Activated B cell treated with CpG ODN at 0.5 μM for 24 hours (primary cell): Measurements from ENCODE around the gene USP32. TPM values are rescaled to one million over a fixed set of nuclear protein-coding genes. Genes with fewer than 3 reads are reported as not detected.

ENCODE experiments used
- ATAC-seq: fragments of 200-7000 bp; cut with Tn5 transposase; one replicate; pipeline ENCODE4 v1.10.0; 2021; ENCODE audit warnings: low read depth, mild to moderate bottlenecking, moderate library complexity
- CTCF ChIA-PET: fragments of 350-600 bp; sonication (Branson Sonifier 250); formaldehyde crosslinking; loops from one replicate; lab custom pipeline; 2021; ENCODE audit warnings: antibody characterized with exemption; lab: Charles Lee
- POLR2A ChIA-PET: fragments of 350-600 bp; sonication (Branson Sonifier 250); formaldehyde crosslinking; loops from one replicate; lab custom pipeline; 2021; ENCODE audit warnings: antibody characterized with exemption; lab: Charles Lee
- DNase-seq: peaks from one replicate; pipeline ENCODE4 v3.0.0; 2022
- H3K27ac Mint-ChIP-seq: one replicate; pipeline ENCODE4 v1.8.0; 2020; ENCODE audit warnings: mixed read lengths
- H3K27me3 Mint-ChIP-seq: one replicate; pipeline ENCODE4 v1.8.0; 2021; ENCODE audit warnings: mixed read lengths
- H3K36me3 Mint-ChIP-seq: one replicate; pipeline ENCODE4 v1.8.0; 2021; ENCODE audit warnings: low read depth, mixed read lengths
- H3K4me1 Mint-ChIP-seq: one replicate; pipeline ENCODE4 v1.8.0; 2021; ENCODE audit warnings: mixed read lengths
- H3K4me3 Mint-ChIP-seq: one replicate; pipeline ENCODE4 v1.8.0; 2020; ENCODE audit warnings: mild to moderate bottlenecking, mixed read lengths
- H3K9me3 Mint-ChIP-seq: one replicate; pipeline ENCODE4 v1.8.0; 2020; ENCODE audit warnings: mixed read lengths
- intact Hi-C: fragments of 100-400 bp; cut with micrococcal nuclease; formaldehyde crosslinking; loops from one replicate; pipeline ENCODE4 v1.15.1; 2024
- total RNA-seq: library from RNA; stranded (reverse); gene quantifications from 2 replicates; pipeline ENCODE4 v1.2.3, GENCODE V29; 2022
- TF ChIP-seq, protein P1 (sequence below): fragments of 200-600 bp; IDR thresholded peaks from one replicate; pipeline ENCODE4 v1.8.0; 2022; ENCODE audit warnings: antibody characterized with exemption, mild to moderate bottlenecking

The USP32 gene
- total RNA-seq, 1 donor from 2014 or later: 59.2 TPM

DNA sequence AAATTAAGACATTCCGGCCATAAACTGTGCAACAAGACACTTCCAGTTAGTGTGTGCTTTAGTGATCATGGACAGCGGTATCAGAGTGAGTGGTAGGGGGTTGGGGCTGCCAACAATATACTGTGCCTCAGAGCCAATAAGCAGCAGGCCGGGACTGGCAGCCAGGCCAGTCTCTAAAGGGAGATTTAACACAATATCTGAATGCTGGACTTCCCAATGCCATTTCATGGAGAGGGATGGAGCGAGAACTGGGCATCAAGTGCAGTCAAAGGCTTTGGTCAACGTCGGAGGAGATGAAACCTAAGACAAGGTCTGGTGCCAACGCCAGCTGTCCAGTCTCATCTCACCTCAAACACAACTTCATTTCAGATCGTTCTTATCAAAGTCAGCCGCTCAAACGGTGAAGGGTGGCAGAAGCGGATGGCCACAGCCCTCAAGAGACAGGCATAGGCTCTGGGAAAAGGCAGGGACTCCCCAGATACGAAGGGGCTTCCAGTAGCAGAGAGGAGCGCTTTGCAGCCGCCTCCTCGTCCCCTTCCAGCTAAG is 935 bp downstream of the USP32 start:
- DNase-seq: peak; percentile 25
- no peak for ATAC-seq

DNA sequence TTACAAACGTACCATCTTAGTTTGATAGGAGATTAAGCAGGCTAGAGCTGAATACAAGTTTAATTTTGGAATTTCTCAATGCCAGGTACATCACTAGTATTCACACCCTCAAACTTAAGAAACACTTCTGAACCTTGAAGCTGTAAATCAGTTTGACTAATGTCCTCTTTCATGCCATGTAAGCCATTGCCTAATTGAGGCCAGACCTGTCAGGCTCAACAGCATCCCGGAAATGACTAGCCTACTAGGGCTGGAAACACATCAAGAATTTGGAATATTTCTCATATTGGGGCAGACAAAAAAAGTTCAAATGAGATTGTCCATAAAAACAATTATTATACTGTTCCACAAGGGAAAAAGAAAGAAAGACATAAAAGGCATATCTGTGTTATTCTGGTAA is 1.7 kb downstream of the USP32 start:
- Mint-ChIP-seq H3K9me3 (no peaks in the 10 kb centered on the region), H3K4me3 (peak overlapping the region; percentile 97), H3K36me3 (peaks cover 14% of the 10 kb centered on the region), H3K4me1 (peaks cover 60% of the 10 kb centered on the region), H3K27ac (peak overlapping the region; percentile 32), H3K27me3 (no peaks in the 10 kb centered on the region)
- ChIA-PET CTCF (interaction anchor here (1.3 kb wide), 1 partner anchor 29 kb away, joined by 3 read pairs; no protein-coding TSS in a partner anchor), POLR2A (interaction anchor here (0.5 kb wide), 1 partner anchor 31 kb away, joined by 7 read pairs; no protein-coding TSS in a partner anchor)
- intact Hi-C loops: loop anchor here (5.0 to 10.0 kb wide), 5 partner anchors 135 to 1873 kb away; partner anchors contain the start of genes APPBP2, GDPD1 and TRIM37
- DNase-seq (no peak), ATAC-seq (no peak)
- TF ChIP-seq, protein P1, sequence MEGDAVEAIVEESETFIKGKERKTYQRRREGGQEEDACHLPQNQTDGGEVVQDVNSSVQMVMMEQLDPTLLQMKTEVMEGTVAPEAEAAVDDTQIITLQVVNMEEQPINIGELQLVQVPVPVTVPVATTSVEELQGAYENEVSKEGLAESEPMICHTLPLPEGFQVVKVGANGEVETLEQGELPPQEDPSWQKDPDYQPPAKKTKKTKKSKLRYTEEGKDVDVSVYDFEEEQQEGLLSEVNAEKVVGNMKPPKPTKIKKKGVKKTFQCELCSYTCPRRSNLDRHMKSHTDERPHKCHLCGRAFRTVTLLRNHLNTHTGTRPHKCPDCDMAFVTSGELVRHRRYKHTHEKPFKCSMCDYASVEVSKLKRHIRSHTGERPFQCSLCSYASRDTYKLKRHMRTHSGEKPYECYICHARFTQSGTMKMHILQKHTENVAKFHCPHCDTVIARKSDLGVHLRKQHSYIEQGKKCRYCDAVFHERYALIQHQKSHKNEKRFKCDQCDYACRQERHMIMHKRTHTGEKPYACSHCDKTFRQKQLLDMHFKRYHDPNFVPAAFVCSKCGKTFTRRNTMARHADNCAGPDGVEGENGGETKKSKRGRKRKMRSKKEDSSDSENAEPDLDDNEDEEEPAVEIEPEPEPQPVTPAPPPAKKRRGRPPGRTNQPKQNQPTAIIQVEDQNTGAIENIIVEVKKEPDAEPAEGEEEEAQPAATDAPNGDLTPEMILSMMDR: no peak

More for the DNA sequence above, 935 bp downstream of the USP32 start:
- no peaks in the 10 kb centered on the region for H3K9me3 Mint-ChIP-seq
- H3K36me3 Mint-ChIP-seq: peaks cover 14% of the 10 kb centered on the region
- TF ChIP-seq, protein P1: no peak
- peaks cover 63% of the 10 kb centered on the region for H3K4me1 Mint-ChIP-seq
- ChIA-PET CTCF (interaction anchor here (1.3 kb wide), 1 partner anchor 28 kb away, joined by 3 read pairs; no protein-coding TSS in a partner anchor), POLR2A (interaction anchor here (1.6 to 2.2 kb wide), 2 partner anchors 31 to 772 kb away, joined by 5 to 12 read pairs; partner anchors contain the start of gene CHCT1)
- H3K27me3 Mint-ChIP-seq: no peaks in the 10 kb centered on the region
- peak overlapping the region; percentile 96 for H3K27ac Mint-ChIP-seq
- intact Hi-C loops: loop anchor here (5.0 to 10.0 kb wide), 5 partner anchors 134 to 1874 kb away; partner anchors contain the start of genes APPBP2, GDPD1 and TRIM37
- H3K4me3 Mint-ChIP-seq: peak overlapping the region; percentile 97

DNA sequence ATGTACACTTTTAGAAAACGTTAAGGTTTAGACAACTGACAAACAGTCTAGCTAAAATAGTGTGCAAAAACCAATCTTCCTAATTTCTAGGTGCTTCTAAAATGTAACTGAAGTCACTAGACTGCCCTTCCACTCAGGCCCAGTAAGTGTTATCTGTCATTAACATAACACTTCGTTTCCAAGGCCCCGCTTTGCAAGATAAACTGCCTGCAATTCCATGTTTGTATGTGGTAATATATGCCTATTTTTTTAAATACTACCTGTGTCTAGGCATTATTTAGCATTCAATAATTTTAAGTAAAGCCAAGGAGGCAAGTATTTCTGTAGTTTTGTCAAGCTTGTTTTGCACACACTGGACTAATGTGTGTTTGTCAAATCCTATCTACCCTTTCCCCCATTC is 3.2 kb downstream of the USP32 start:
- no peak overlapping the region for H3K4me3 Mint-ChIP-seq
- CTCF ChIA-PET: no interaction called here

DNA sequence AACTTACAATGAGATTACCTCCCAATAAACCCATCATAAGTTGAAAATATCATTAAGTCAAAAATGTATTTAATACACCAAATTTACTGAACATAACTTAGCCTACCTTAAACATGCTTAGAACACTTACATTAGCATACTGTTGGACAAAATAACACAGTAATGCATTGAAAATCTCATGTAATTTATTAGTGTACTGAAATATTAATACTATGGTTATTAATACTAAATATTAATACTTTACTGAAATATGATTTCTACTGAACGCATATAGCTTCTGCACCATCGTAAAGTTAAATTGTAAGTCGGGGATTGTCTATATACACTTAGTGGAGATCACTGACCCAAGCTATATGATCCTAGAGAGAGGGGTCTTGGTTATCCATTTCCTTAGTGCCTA is 4.3 kb downstream of the USP32 start:
- Mint-ChIP-seq H3K36me3 (peaks cover 18% of the 10 kb centered on the region), H3K27me3 (no peaks in the 10 kb centered on the region), H3K4me3 (no peak overlapping the region), H3K9me3 (no peaks in the 10 kb centered on the region), H3K27ac (no peak overlapping the region), H3K4me1 (peaks cover 55% of the 10 kb centered on the region)
- no peak for ATAC-seq
- intact Hi-C loops: no loop called here
- CTCF ChIA-PET: no interaction called here
- TF ChIP-seq, protein P1: no peak
- no peak for DNase-seq
- POLR2A ChIA-PET: no interaction called here

More for the DNA sequence above, 3.2 kb downstream of the USP32 start:
- TF ChIP-seq, protein P1: no peak
- H3K27ac Mint-ChIP-seq: no peak overlapping the region
- ATAC-seq: no peak
- no peak for DNase-seq
- no peaks in the 10 kb centered on the region for H3K27me3 Mint-ChIP-seq
- peaks cover 63% of the 10 kb centered on the region for H3K4me1 Mint-ChIP-seq
- peaks cover 19% of the 10 kb centered on the region for H3K36me3 Mint-ChIP-seq
- intact Hi-C loops: no loop called here
- no peaks in the 10 kb centered on the region for H3K9me3 Mint-ChIP-seq
- POLR2A ChIA-PET: interaction anchor here (0.5 kb wide), 1 partner anchor 33 kb away, joined by 9 read pairs; no protein-coding TSS in a partner anchor
